GM12878 (cell line): ENCODE measurements around the gene NCL. TPM values are rescaled to one million over a fixed set of nuclear protein-coding genes. Genes with fewer than 3 reads are reported as not detected.

Source experiments
- ATAC-seq: fragments of 200-7000 bp; cut with Tn5 transposase; 3 replicates; pipeline ENCODE4 v1.9.1; 2020; ENCODE audit warnings: mild to moderate bottlenecking, moderate library complexity
- BruUV-seq: library from RNA; stranded (reverse); fragments of 400-500 nt; replicated peaks from 2 replicates; lab custom pipeline; 2021; lab: Mats Ljungman, UMichigan
- CTCF ChIA-PET: fragments of 300-600 bp; sonication (Branson Sonifier 250); formaldehyde crosslinking; extraction: SDS; loops from one replicate; lab custom pipeline; 2021; ENCODE audit warnings: inconsistent platforms; lab: Yijun Ruan, JAX
- POLR2A ChIA-PET: fragments of 350-600 bp; formaldehyde crosslinking; extraction: SDS; loops from one replicate; lab custom pipeline; 2021; ENCODE audit warnings: inconsistent platforms; lab: Charles Lee
- RAD21 ChIA-PET: fragments of 300-600 bp; sonication (Branson Sonifier 250); formaldehyde crosslinking; loops from one replicate; lab custom pipeline; 2023; ENCODE audit warnings: antibody characterized with exemption; ENCODE audit not compliant: unreplicated experiment; lab: Charles Lee
- SMC1A ChIA-PET: fragments of 300-600 bp; sonication (Branson Sonifier 250); formaldehyde crosslinking; loops from one replicate; lab custom pipeline; 2023; ENCODE audit not compliant: unreplicated experiment, uncharacterized antibody; lab: Charles Lee
- DNase-seq: peaks from one replicate; pipeline ENCODE4 v3.0.0-alpha.2; 2011; ENCODE audit warnings: low read depth, low spot score
- FAIRE-seq: peaks from 3 replicates; lab custom pipeline; 2011; peaks lifted over from hg19 to GRCh38; lab: Jason Lieb, UNC
- H2AFZ ChIP-seq: 2 replicates; pipeline ENCODE4 v1.6.0; 2011; ENCODE audit warnings: low read depth, low read length, control low read depth; ENCODE audit not compliant: control insufficient read depth
- H3K27ac ChIP-seq: 2 replicates; pipeline ENCODE4 v1.5.1; 2011; ENCODE audit warnings: control low read depth; ENCODE audit not compliant: control insufficient read depth, insufficient read depth
- H3K27me3 ChIP-seq, 2 experiments: replicated peaks in 1 of 2; 2 replicates each; pipeline versions ENCODE4 v1.6.0 to v1.6.1; 2011; ENCODE audit warnings: low read length in 1 of 2; ENCODE audit not compliant: control insufficient read depth in 2 of 2, insufficient read depth in 2 of 2
- H3K36me3 ChIP-seq, 2 experiments: 2 replicates each; pipeline ENCODE4 v1.5.1; 2011; ENCODE audit warnings: low read length in 1 of 2; ENCODE audit not compliant: control insufficient read depth in 2 of 2, insufficient read depth in 2 of 2
- H3K4me1 ChIP-seq: 2 replicates; pipeline ENCODE4 v1.6.1; 2011; ENCODE audit warnings: mild to moderate bottlenecking, low read length, moderate library complexity, mixed read lengths; ENCODE audit not compliant: control insufficient read depth, insufficient read depth
- H3K4me2 ChIP-seq: 2 replicates; pipeline ENCODE4 v1.6.0; 2011; ENCODE audit warnings: control low read depth; ENCODE audit not compliant: control insufficient read depth, insufficient read depth
- H3K4me3 ChIP-seq: fragments of 200-600 bp; sonication (generic); 2 replicates; pipeline ENCODE4 v1.5.1; 2016
- H3K79me2 ChIP-seq: 2 replicates; pipeline ENCODE4 v1.6.0; 2011; ENCODE audit warnings: low read length; ENCODE audit not compliant: control insufficient read depth, insufficient read depth
- H3K9ac ChIP-seq: 2 replicates; pipeline ENCODE4 v1.8.0; 2011; ENCODE audit warnings: low read length, control low read depth, mixed read lengths; ENCODE audit not compliant: control insufficient read depth, insufficient read depth
- H3K9me3 ChIP-seq: replicated peaks from 3 replicates; pipeline ENCODE4 v1.5.1; 2011; ENCODE audit warnings: mild to moderate bottlenecking, low read length; ENCODE audit not compliant: control insufficient read depth, insufficient read depth
- H4K20me1 ChIP-seq: 2 replicates; pipeline ENCODE4 v1.6.0; 2011; ENCODE audit not compliant: control insufficient read depth, insufficient read depth
- ASH2L ChIP-seq: fragments of 300-600, 200-600 bp; sonication (generic); IDR thresholded peaks from 2 replicates; pipeline ENCODE4 v1.6.1; 2017; ENCODE audit warnings: low read depth, mild to moderate bottlenecking, borderline replicate concordance
- CBFB ChIP-seq: IDR thresholded peaks from 2 replicates; pipeline ENCODE4 v1.6.1; 2016; ENCODE audit warnings: antibody characterized with exemption, low read depth
- CHD1 ChIP-seq: IDR thresholded peaks from 2 replicates; pipeline ENCODE4 v1.6.1; 2012; ENCODE audit warnings: low read depth, low read length, improper control_type of control experiment
- CHD2 ChIP-seq: IDR thresholded peaks from 2 replicates; pipeline ENCODE4 v1.6.1; 2011; ENCODE audit warnings: low read depth, low read length, improper control_type of control experiment, borderline replicate concordance
- GABPA ChIP-seq: IDR thresholded peaks from 2 replicates; pipeline ENCODE4 v1.6.1; 2014; ENCODE audit warnings: antibody characterized with exemption, low read depth, mild to moderate bottlenecking, inconsistent platforms
- KDM1A ChIP-seq: fragments of 200-600 bp; sonication (generic); IDR thresholded peaks from 2 replicates; pipeline ENCODE4 v1.6.1; 2016; ENCODE audit warnings: borderline replicate concordance
- RCOR1 ChIP-seq: conservative IDR thresholded peaks from 2 replicates; pipeline ENCODE4 v1.6.1; 2012; ENCODE audit warnings: low read depth, low read length, improper control_type of control experiment
- RFX5 ChIP-seq: IDR thresholded peaks from 2 replicates; pipeline ENCODE4 v1.6.1; 2011; ENCODE audit warnings: low read depth, low read length, improper control_type of control experiment
- RUNX3 ChIP-seq: IDR thresholded peaks from 2 replicates; pipeline ENCODE4 v1.6.1; 2012; ENCODE audit warnings: low read length, inconsistent platforms
- WGBS: methylation state at CpG from one replicate; pipeline ENCODE4 v1.1.6; 2016; ENCODE audit warnings: low lambda C conversion rate; ENCODE audit not compliant: insufficient replicate concordance, insufficient coverage; ENCODE audit errors: missing lambda C conversion rate; 5-methylcytosine and 5-hydroxymethylcytosine counted together
- in situ Hi-C: fragments of 300-500 bp; cut with MboI; formaldehyde crosslinking; loops from 9 replicates; pipeline ENCODE4 v1.14.3; 2018; ENCODE audit warnings: mixed read lengths
- intact Hi-C: fragments of 100-400 bp; cut with micrococcal nuclease; formaldehyde crosslinking; loops from one replicate; pipeline ENCODE4 v1.14.2; 2022; ENCODE audit not compliant: unreplicated experiment
- polyA plus RNA-seq, 11 experiments: library from polyadenylated mRNA; depleted of rRNA in 4 of 11; unstranded in 6 of 11; stranded (reverse) in 5 of 11; fragments of >200 nt; fragmentation: Nextera tagmentation in 4 of 11; fragmentation: Illumina TruSeq in 1 of 11; extraction: Ambion mirVana in 4 of 11; extraction: Trizol in 1 of 11; gene quantifications; 1 replicate in 1 of 11; 2 replicates in 10 of 11; pipeline versions ENCODE4 v1.2.1 to v1.2.3, GENCODE V29; 2011 to 2016; ENCODE audit warnings: inconsistent platforms in 2 of 11, missing spikeins in 2 of 11, low read depth in 1 of 11
- total RNA-seq, 4 experiments: library from RNA; depleted of rRNA in 3 of 4; stranded (reverse); fragments of >200 nt in 3 of 4; fragmentation: Illumina TruSeq in 1 of 4; extraction: Trizol in 1 of 4; gene quantifications; 2 replicates each; pipeline versions ENCODE4 v1.2.1 to v1.2.3, GENCODE V29; 2013 to 2021
- TF ChIP-seq, protein P1 (sequence below): fragments of 450-650 bp; formaldehyde crosslinking; IDR thresholded peaks from 2 replicates; pipeline ENCODE4 v1.4.0; 2022; ENCODE audit warnings: mild to moderate bottlenecking, moderate library complexity

NCL gene
- total and polyA plus RNA-seq, 10 of the 15 experiments (the other 5 are each of a cell fraction or from before 2014, with no cell fraction given), result 123 to 1,207 (median 529) TPM

DNA sequence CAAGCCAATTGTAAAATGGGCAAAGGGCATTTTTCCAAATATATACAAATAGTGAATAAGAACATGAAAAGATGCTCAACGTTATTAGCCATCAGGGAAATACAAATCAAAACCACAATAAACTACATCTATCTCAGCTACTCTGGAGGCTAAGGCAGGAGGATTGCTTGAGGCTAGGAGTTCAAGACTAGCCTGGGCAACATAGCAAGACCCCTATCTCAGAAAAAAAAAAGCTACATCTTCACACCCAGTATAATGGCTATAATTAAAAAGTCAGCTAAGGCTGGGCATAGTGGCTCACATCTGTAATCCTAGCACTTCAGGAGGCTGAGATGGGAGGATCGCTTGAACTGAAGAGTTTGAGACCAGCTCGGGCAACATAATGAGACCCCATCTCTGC lies 12.6 kb upstream of the NCL start (continued):
- TF ChIP-seq RUNX3 (no peak), KDM1A (no peak), CBFB (no peak)
- TF ChIP-seq, all 136 proteins: peak for 0

DNA sequence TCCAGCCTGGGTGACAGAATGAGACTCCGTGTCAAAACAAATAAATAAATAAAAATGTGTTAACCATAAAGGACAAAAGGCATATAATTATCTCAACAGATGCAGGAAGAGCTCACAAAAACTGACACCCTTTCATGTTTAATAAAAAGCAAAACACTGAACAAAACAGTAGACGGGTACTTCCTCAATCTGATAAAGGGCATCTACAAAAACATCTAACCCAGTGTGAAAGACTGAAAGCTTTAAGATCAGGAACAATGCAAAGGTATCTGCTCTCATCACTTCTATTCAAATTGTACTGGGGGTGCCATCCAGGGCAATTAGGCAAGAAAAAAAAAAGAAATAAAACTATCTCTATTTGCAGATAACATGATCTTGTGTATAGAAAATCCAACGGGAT lies 11.7 kb upstream of the NCL start:
- Histone ChIP-seq H3K79me2 (no peaks in the 10 kb centered on the region), H3K27me3 (no peaks in the 10 kb centered on the region), H2AFZ (no peak overlapping the region), H3K36me3 (no peaks in the 10 kb centered on the region), H3K27ac (no peak overlapping the region), H4K20me1 (no peaks in the 10 kb centered on the region), H3K4me2 (no peak overlapping the region)
- in situ Hi-C loops, result no loop called here
- ChIA-PET POLR2A (interaction anchor here (4.2 kb wide), 1 partner anchor 12 kb away, joined by 19 read pairs; the partner anchor contains the start of gene NCL), RAD21 (interaction anchor here (1.3 kb wide), 1 partner anchor 9 kb away, joined by 4 read pairs; no protein-coding TSS in a partner anchor), CTCF (interaction anchor here (0.6 to 3.5 kb wide), 5 partner anchors 11 to 1563 kb away, joined by 3 to 18 read pairs (median 3); partner anchors contain the start of gene NCL)
- no peak for DNase-seq
- no TSS peak for BruUV-seq
- TF ChIP-seq RCOR1, result no peak
- TF ChIP-seq, all 136 proteins: peak for 0
- no peaks in the 10 kb centered on the region for H3K9me3 ChIP-seq
- WGBS, result 40% methylated on average over 3 of the region's 3 CpGs
- no peak overlapping the region for H3K4me3 ChIP-seq
- no peak overlapping the region for H3K9ac ChIP-seq
- FAIRE-seq, result no peak
- intact Hi-C loops, result no loop called here
- no peaks in the 10 kb centered on the region for H3K4me1 ChIP-seq
- no peak for ATAC-seq
- SMC1A ChIA-PET, result interaction anchor here (0.7 to 2.2 kb wide), 3 partner anchors 10 to 197 kb away, joined by 3 to 11 read pairs (median 4); partner anchors contain the start of gene NCL

GRCh38 chr2:231472816-231473215 lies 8.5 kb upstream of the NCL start:
- no peak overlapping the region for H3K27ac ChIP-seq
- 31% methylated on average over 3 of the region's 3 CpGs for WGBS
- H3K4me3 ChIP-seq, result no peak overlapping the region
- intact Hi-C loops, result no loop called here
- no peaks in the 10 kb centered on the region for H3K36me3 ChIP-seq
- BruUV-seq, result no TSS peak
- H3K4me2 ChIP-seq, result no peak overlapping the region
- POLR2A ChIA-PET, result interaction anchor here (1.7 kb wide), 1 partner anchor 9 kb away, joined by 5 read pairs; the partner anchor contains the start of gene NCL
- no peak for TF ChIP-seq ASH2L
- no peak for TF ChIP-seq CHD2
- TF ChIP-seq RCOR1, result no peak
- TF ChIP-seq CHD1, result no peak
- no peak for TF ChIP-seq GABPA
- TF ChIP-seq, protein P1, sequence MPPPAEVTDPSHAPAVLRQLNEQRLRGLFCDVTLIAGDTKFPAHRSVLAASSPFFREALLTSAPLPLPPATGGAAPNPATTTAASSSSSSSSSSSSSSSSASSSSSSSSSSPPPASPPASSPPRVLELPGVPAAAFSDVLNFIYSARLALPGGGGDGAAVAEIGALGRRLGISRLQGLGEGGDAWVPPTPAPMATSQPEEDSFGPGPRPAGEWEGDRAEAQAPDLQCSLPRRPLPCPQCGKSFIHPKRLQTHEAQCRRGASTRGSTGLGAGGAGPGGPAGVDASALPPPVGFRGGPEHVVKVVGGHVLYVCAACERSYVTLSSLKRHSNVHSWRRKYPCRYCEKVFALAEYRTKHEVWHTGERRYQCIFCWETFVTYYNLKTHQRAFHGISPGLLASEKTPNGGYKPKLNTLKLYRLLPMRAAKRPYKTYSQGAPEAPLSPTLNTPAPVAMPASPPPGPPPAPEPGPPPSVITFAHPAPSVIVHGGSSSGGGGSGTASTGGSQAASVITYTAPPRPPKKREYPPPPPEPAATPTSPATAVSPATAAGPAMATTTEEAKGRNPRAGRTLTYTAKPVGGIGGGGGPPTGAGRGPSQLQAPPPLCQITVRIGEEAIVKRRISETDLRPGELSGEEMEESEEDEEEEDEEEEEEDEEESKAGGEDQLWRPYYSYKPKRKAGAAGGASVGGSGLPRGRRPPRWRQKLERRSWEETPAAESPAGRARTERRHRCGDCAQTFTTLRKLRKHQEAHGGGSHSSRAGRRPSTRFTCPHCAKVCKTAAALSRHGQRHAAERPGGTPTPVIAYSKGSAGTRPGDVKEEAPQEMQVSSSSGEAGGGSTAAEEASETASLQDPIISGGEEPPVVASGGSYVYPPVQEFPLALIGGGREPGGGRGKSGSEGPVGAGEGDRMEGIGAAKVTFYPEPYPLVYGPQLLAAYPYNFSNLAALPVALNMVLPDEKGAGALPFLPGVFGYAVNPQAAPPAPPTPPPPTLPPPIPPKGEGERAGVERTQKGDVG (CRISPR knock-in tag), result no peak
- TF ChIP-seq RFX5, result no peak
- no peaks in the 10 kb centered on the region for H3K9me3 ChIP-seq
- DNase-seq (no peak), ATAC-seq (no peak), FAIRE-seq (no peak)
- no peaks in the 10 kb centered on the region for H3K79me2 ChIP-seq
- in situ Hi-C loops, result no loop called here
- RAD21 ChIA-PET, result no interaction called here
- no peak overlapping the region for H2AFZ ChIP-seq
- no peaks in the 10 kb centered on the region for H3K4me1 ChIP-seq
- H4K20me1 ChIP-seq, result no peaks in the 10 kb centered on the region
- no peak overlapping the region for H3K9ac ChIP-seq
- H3K27me3 ChIP-seq, result no peaks in the 10 kb centered on the region
- SMC1A ChIA-PET, result interaction anchor here (0.6 kb wide), 1 partner anchor 31 kb away, joined by 4 read pairs; no protein-coding TSS in a partner anchor
- CTCF ChIA-PET, result interaction anchor here (1.0 kb wide), 1 partner anchor 10 kb away, joined by 4 read pairs; no protein-coding TSS in a partner anchor
